CD4-positive, alpha-beta T cell treated with Interleukin-6 at 100 ng/mL for 8 hours (primary cell): ENCODE results near the gene RIPOR3.
"Not testable (repeated sequence)": the region's sequence is repeated elsewhere in the genome, so short reads cannot be mapped to it uniquely, and the experiment has no call there.

Experiments
- DNase-seq: peaks from one replicate; pipeline ENCODE4 v3.0.0-alpha.2; 2020; ENCODE audit warnings: mixed read lengths, low spot score

Gene RIPOR3

DNA sequence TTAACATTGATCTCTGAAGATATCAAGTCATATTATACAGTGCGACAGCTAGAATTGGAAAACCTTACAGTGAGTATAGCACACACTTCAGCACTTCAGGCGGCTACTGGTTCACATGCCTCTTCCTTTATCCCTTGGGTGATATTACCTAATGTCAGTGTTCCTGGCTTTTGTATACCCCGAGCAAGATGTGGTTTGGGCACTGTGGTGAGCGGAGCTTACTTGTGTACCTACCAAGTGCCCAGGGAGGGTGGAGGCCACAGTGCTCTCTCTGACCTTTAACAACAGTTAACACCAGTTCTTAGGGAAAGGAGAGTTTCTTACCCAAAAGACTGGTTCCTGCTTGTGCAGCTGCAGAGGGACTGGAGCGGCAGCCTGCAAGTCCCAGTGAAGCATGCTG lies 116.8 kb downstream of the RIPOR3 start:
- DNase-seq, result no peak

DNA sequence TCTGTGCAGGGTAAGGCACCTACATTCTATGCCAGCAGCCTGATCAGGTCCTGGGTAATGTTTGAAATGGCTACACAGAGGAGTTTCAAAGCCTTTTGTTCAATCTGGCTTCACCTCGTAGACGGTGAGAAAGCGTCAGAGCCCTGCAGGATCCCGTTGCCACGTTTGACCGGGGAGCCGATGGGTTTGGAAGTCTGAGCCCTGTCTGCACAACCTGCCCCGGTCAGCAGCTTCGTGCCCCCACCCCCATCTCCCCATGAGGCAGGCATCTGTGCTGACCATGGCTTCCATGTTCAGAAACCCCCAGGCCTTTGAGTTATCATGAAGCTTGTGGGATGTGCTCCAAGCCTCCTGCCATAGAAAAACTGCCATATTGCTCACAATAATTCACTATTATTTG lies 117.2 kb downstream of the RIPOR3 start:
- DNase-seq, result no peak

DNA sequence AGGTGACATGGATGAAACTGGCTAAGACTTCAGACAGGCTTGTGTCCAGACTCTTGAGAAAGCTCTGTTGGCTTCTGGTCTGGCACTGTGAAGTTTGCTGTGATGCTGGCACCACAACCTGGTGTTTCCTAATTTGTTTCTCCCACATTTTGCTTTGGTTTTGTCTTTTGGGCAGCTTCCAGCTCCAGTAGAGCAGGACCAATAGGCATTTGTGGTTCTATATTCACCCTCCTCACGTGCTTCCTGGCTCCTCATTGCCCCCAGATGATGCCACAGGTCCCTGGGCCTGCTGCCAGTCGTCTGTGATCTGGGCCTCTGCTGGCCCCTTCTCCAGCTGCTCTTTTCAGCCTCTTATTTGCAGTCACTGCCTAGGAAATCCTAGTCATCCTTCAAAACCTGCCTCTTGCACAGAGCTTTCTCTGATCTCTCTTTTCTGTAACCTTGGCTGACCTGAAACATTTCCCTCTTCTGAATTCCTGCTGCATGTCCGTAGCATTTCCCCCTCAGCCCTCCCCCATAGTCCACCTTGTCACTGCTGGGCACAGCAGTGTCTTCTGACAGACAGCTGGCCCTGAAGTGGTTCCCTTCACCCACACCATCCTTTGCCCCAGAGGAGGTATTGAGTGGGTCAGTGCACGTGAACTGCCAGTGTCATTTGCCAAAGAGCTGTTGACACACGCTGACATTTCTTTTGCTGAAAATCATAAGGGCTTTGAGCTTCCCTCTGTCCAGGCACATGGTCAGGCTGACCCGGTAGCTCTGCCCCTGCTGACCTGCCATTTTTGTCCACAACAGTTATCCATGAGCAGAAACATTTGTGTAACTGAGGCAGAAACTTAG lies 118.2 kb downstream of the RIPOR3 start:
- DNase-seq, result no peak

DNA sequence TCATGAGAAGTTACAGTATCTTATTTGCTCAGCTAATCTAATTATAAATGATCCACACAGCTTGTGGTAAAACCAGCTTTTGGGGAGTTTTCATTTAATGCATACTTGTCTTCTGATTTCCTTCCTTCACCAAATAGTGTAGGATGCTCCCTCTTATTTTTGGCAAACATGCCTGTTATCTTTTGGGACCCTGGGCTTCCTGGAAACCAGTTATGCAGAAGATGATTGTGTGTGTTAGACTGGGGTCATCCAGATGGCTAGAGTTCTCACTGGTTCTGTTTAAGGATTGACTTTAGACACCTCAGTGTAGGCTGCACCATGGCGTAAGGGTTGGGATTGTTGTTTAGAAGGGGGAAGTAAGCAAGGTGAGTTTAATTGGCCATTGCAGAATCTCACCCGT lies 119.9 kb downstream of the RIPOR3 start:
- DNase-seq, result no peak

DNA sequence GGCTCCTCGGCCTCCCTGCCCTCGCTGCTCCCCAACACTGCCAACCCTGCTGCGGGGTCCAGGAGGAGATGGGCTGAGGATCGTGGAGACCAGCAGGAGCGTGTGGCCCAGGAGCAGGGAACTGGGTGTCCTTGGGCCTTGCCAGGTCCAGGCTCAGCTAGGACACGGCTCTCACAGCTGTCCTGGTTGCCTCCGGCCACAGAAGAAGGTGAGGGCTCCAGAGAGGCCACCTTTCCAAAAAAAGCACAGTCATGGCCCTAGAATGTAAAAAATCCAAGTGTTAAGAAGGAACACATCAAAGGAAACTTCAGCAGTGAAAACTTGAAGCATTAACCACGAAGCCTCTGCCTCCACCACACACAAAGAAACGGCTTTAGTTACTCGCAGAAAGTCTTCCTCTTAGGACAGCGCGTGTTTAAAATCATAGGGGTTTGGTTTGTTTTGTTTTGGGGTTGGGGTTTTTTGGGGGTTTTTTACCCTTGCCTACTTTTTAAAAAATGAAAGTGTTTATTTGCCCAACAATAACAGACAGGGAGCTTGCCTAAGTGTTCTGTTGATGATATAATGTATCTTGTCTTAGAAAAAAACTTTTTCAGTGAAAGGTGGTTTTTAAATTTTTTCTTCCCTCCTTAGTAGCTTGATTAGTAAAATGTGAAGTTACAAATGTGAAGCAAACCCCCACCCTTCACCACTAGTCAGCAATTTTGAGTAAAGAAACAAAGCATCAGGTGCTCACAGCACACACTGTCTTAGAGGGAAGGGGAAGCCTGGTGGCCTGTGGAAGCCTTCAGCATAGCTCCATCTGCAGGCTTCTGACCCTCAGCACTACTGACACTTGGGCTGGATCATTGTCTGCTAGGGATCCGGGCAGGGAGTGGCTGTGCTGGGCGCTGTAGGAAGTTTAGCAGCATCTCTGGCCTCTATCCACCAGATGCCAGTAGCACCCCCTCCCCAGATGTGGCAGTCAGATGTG lies 121.2 kb downstream of the RIPOR3 start:
- DNase-seq, result peak; percentile 54

DNA sequence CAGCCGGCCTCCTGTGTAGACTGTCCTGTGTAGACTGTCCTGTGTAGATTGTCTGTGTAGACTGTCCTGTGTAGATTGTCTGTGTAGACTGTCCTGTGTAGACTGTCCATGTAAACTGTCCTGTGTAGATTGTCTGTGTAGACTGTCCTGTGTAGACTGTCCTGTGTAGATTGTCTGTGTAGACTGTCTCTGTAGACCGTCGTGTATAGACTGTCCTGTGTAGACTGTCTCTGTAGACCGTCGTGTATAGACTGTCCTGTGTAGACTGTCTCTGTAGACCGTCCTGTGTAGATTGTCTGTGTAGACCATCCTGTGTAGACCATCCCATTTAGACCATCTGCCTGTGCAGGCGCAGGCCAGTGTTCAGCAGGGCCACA lies 121.9 kb downstream of the RIPOR3 start:
- not testable (repeated sequence) for DNase-seq

DNA sequence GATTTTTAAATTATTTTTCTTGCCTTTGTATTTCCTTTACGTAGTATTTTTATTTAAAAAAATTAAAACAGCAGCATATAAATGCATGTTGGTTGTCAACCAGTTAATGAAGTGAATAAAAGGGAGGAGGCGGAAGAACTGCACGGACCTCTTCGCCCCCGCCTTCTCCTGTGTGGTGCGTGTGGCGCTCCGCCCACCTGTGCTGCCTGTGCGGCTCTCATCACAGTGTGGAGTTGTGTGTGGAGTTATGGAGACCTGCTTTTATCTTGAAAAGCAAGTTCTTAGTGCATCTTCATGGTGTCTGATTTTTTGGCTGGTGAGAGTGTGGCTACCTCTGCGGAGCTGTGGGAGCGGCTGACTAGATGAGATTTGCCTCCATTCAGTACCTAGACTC lies 122.8 kb downstream of the RIPOR3 start:
- DNase-seq, result no peak

DNA sequence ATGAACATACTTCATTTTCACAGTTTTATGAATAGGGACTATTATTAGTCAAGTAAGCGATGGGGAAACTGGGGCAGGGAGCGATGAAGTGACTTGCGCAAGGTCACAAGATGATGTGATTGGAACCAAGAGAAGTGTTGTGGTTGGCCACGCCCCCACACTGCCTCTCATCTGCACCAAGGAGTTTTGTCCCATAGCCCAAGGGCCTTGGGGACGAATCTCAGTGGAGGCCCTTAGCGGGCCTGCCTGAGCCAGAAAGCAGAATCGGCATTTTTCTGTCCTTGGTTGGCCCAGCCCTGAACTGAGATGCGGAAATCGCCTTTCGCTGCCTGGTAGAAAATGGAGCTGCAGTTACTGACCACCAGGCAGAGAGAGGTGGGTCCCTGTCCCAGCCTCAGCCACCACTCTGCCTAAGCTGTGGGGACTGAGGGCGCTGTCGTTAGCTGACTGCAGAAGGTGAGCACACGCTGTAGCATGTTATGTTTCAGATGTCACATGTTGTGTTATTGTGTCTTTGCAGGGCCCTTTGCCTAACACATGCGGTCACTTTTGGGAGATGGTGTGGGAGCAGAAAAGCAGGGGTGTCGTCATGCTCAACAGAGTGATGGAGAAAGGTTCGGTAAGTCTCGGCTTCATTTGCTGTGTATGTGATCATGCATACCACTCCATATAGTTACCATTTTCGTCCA lies 123.3 kb downstream of the RIPOR3 start:
- DNase-seq, result no peak

DNA sequence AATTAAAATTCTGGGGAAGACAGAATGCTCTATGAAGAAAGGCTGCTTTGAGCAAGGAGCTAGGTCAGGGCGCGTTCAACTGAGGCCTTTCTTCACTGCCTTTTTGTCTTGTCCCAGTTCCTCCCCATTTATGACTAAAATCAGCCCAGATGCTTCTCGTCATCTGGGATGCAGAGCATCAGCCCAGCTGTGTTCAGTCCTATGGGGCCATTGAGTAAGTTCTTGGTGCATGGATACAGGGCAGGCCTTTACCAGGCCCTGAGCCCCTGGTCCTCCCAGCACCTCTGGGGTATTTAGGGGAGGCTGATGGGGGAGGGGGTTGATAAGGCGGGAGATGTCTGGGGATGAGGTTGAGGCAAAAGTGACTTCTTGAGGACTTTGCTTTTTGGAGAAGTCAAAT lies 125.5 kb downstream of the RIPOR3 start:
- no peak for DNase-seq

DNA sequence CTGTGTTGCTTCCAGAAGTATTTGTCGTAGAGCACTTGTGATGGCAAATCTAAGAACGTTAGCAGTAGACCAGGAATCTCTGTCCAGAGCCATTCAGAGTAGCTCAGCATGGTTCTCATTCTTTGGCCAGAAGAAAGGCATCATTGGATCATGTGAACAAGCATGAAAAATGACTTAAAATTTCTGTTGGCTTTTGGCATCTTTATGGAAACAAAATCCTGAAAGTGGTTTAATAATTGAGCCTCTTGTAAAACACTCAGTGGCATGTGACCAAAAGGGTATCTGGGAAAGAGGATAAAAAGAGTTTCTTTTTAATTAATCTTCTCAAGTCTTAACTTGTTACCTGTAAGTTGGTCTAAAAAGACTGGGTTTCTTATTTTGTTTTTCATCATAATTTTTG lies 126.0 kb downstream of the RIPOR3 start:
- no peak for DNase-seq

DNA sequence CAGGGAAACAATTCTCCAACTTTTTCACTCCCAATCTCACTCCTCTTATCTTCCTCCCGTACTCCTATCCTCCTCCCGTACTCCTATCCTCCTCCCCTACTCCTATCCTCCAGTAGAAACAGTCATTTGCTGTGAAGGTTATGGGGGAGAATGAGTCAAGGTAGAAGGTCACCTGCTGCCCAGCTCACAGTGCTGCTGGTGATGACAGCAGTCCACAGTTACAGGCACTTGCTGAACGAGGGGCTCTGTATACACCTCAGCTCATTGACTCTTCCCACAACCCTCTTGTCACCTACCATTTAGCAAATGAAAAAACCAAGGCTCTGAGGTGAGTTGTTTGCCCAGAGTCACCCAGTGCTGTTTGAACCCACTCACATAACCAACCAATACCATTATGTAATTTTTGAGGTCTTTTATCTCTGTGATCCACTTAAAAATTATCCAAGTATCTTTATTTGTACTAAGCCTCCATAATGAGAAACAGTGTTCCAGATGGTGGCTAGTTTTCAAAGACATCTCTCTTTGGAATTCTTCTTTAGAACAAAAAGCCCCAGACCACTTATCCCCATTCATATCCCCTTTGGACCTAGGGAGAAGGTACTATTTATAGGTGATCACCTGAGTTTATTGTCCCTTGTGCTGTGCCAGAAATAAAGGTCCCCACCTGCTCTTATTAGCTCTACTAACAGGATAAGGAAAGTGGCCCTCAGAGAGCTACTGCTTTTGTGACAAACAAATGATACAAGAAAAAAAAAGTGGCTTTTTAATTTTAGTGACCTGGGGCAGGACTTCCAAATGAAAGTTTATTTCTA lies 128.0 kb downstream of the RIPOR3 start:
- no peak for DNase-seq

DNA sequence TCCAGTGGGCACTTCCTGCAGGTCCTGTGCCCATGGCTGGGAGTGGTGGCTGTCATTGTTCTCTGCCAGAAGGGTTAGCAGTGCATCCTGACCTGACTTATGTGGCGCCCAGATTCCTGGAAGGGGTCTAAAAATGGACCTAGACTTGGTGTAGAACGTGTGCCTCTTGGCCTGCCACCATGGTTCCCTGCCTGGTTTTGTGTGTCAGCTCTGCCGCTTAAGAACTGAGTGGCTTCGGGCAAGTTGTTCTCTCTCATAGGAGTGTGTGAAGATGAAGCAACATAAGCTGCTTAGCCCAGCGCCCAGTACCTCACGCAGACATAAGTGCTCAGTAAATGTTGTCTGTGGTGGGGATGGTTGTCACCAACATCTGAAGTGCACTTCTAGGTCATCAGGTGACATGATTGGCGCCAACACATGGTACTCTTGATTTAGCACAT lies 129.1 kb downstream of the RIPOR3 start:
- DNase-seq, result no peak

DNA sequence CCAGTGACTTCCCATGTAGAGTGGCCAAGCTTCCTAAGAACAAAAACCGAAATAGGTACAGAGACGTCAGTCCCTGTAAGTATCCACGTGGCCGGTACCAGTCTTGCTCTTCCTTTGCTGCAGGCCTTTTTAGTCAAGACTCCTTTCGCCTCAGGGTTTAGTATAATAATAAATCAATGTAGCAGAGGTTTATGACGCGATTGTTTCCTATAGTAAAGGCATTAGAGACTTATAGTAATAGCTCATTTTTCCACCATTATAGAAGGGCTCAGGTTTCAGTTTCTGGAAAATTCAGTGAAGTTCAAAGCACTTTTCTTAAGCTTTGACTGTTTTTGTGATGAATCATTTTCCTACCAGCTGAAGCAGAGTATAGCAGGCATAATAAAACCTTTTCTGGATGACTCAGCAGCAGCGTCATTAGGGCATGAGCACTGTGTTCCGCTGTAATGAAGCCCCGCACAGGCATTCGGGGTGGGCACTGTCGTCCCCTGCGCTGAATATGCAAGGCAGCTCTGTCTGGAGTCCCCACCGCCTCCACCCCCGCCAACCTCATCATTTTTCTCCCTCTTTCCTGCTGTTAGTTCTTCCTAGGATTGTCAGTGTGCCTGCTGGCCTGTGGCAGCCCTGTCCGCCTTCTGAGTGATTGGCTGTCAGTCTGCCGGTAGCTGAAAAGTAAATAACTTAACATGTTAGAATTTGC lies 129.8 kb downstream of the RIPOR3 start:
- no peak for DNase-seq

DNA sequence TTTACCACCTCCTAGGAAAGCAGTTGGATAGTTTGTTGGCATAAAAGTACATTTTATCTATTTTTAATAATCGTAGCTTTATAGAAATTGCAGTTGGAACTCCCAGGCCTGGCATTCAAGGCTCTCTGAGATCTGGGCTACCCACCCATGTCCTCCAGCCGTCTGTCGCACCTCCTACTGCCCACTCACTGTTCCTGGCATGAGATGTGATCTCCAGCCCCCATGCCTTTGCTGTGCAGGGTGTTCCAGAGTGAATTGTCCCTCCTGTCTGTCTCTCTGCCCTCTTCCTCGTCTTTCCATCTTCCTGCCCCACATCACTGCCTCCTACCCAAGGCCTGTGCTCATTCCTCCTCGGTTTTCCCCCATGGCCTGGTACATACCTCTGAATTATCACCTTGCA lies 130.5 kb downstream of the RIPOR3 start:
- no peak for DNase-seq

DNA sequence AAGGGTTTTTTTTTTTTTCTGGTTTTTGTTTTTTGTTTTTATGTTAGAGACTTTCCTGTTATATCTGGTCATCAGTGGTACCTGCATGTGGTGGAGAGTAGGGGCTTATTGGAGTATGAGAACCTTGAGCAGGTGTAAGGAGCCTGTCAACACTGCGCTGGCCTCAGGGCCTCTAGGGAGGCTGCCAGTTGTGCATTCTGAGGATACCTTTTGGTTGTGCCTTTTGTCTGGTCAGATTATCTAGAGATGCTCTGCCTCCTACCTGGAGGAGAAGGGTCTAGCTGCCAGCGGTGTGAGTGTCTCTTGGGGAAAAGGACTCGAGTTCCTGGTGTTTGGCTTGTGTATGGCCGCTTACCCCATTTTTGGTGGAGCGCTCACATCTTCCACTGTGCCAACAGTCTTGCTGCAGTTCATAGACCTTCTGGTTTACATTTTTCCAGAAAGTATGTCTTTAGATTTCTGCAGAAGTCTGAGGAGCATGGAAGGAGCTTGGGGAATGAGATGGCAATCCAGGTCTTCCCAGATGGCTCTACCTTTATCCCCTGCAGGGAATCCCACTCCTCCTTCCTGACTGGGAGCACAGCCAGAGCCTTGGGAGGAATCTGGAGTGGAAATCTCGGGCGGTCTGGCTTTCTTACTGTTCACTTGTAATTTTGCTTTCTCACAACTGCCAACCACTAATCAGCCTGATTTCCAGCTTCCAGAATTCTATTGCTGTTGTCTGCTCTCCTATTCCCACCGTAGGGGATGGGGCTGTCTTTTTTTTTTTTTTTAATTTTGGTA lies 131.3 kb downstream of the RIPOR3 start:
- DNase-seq, result no peak

DNA sequence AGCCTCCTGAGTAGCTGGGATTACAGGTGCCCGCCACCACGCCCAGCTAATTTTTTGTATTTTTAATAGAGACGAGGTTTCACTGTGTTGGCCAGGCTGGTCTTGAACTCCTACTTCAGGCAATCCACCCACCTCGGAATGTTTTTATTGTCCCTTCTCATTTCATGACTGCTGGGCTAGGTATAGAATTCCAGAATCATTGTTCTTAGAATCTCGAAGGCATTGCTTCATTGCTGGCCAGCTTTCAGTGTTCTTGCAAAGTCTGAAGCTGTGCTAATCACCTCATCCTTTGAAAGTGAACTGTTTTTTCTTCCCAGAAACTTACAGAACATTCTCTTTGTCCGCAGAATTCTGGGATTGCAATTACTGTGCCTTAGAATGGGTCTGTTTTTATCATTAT lies 132.2 kb downstream of the RIPOR3 start:
- no peak for DNase-seq

DNA sequence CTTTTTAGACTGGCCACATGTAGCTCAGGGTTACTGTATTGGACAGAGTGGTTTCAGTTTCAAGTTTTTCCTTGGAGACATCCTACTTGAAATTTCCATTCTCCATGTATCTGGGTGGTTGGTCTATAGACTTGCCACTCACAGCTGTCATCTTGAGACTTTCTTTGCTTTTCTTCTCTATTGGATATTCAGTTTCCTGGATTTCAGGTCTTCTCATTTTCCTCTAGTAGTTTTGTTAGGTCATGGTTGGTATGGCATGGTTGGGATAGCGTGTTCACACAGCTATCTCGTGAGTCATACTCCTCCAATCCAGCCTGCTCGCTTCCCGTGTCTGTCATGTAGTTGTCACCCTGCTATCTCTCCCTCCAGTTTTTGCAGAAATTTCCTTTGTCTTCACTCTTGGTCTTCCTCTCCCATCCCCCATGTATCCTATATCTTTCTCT lies 132.8 kb downstream of the RIPOR3 start:
- DNase-seq, result no peak

DNA sequence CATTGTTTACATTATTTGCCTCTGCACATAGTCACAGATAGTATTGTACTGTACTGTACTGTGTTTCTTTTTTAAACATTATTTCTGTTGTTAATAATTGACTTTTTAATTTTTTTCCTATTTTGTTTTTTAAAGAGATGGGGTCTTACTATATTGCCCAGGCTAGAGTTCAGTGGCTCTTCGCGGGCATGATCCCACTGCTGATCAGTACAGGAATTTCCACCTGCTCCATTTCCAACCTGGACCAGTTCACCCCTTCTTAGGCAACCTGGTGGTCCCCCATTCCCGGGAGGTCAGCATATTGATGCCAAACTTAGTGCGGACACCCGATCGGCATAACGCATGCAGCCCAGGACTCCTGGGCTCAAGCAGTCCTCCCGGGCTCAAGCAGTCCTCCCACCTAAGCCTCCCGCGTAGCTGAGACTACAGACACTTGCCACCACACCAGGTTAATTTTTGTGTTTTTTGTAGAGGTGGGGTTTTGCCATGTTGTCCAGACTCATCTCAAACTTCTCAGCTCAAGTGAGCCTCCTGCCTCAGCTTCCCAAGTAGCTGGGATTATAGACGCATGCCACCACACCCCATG lies 133.7 kb downstream of the RIPOR3 start:
- no peak for DNase-seq

DNA sequence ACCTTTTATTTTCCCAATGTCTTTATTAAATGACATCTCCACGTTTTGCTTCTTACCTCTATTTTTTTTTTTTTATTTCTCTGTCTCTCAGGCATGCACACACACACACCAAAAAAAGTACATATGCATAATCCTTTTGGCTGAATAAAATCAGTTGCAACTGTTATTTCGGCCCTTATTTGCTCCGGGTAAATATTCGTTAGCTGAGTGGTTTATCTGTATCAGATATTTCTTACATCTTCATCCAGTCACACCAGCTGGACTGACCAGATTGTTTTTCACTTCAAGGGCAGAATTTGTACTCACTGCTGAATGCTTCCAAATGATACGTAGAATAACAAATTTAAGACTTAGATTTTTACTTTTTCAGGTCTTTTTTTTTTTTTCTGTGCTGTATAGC lies 135.7 kb downstream of the RIPOR3 start:
- no peak for DNase-seq
